HUES6 (cell line): ENCODE results near the gene SULT2B1.
"Not testable (repeated sequence)": the region's sequence is repeated elsewhere in the genome, so short reads cannot be mapped to it uniquely, and the experiment has no call there.

Experiments
- H3K27ac ChIP-seq: 2 replicates; pipeline ENCODE4 v1.7.0; 2013; ENCODE audit warnings: low read depth, mild to moderate bottlenecking, low read length, inconsistent platforms
- H3K27me3 ChIP-seq: 2 replicates; pipeline ENCODE4 v1.6.1; 2013; ENCODE audit warnings: low read length; ENCODE audit not compliant: control insufficient read depth, insufficient read depth
- H3K36me3 ChIP-seq: 2 replicates; pipeline ENCODE4 v1.6.1; 2013; ENCODE audit warnings: low read length; ENCODE audit not compliant: control insufficient read depth, insufficient read depth
- H3K4me1 ChIP-seq: 2 replicates; pipeline ENCODE4 v1.6.1; 2013; ENCODE audit warnings: low read length; ENCODE audit not compliant: control insufficient read depth, insufficient read depth
- H3K4me3 ChIP-seq: 2 replicates; pipeline ENCODE4 v1.5.1; 2013; ENCODE audit warnings: low read depth, low read length
- H3K9ac ChIP-seq: one replicate; pipeline ENCODE4 v1.6.1; 2013; ENCODE audit warnings: mild to moderate bottlenecking, low read length
- H3K9me3 ChIP-seq: 2 replicates; pipeline ENCODE4 v1.6.1; 2013; ENCODE audit warnings: low read depth, low read length; ENCODE audit not compliant: control insufficient read depth, insufficient read depth

Gene SULT2B1

GRCh38 chr19:48625891-48626327 is 73.9 kb downstream of the SULT2B1 start:
- Histone ChIP-seq H3K36me3 (no peaks in the 10 kb centered on the region), H3K4me1 (peaks cover 18% of the 10 kb centered on the region), H3K4me3 (no peak overlapping the region)

GRCh38 chr19:48627201-48627864 is 75.4 kb downstream of the SULT2B1 start:
- Histone ChIP-seq H3K36me3 (no peaks in the 10 kb centered on the region), H3K4me3 (no peak overlapping the region), H3K9ac (no peak overlapping the region), H3K9me3 (no peaks in the 10 kb centered on the region), H3K27me3 (no peaks in the 10 kb centered on the region), H3K4me1 (peaks cover 23% of the 10 kb centered on the region), H3K27ac (no peak overlapping the region)

More at GRCh38 chr19:48625891-48626327, 73.9 kb downstream of the SULT2B1 start:
- H3K27me3 ChIP-seq: no peaks in the 10 kb centered on the region
- no peak overlapping the region for H3K27ac ChIP-seq
- no peak overlapping the region for H3K9ac ChIP-seq
- no peaks in the 10 kb centered on the region for H3K9me3 ChIP-seq

- H3K9me3 ChIP-seq: no peaks in the 10 kb centered on the region
- no peaks in the 10 kb centered on the region for H3K27me3 ChIP-seq
- no peak overlapping the region for H3K4me3 ChIP-seq
- H3K36me3 ChIP-seq: no peaks in the 10 kb centered on the region
- H3K4me1 ChIP-seq: peaks cover 28% of the 10 kb centered on the region
- H3K27ac ChIP-seq: no peak overlapping the region
- H3K9ac ChIP-seq: no peak overlapping the region
These were observed 75.9 kb downstream of the SULT2B1 start for GRCh38 chr19:48627865-48628314.

GRCh38 chr19:48628486-48629296 is 76.7 kb downstream of the SULT2B1 start:
- Histone ChIP-seq H3K4me3 (no peak overlapping the region), H3K27me3 (no peaks in the 10 kb centered on the region), H3K9ac (no peak overlapping the region), H3K36me3 (no peaks in the 10 kb centered on the region), H3K9me3 (no peaks in the 10 kb centered on the region), H3K4me1 (peaks cover 30% of the 10 kb centered on the region), H3K27ac (no peak overlapping the region)

GRCh38 chr19:48629297-48629598 is 77.3 kb downstream of the SULT2B1 start:
- Histone ChIP-seq H3K9me3 (no peaks in the 10 kb centered on the region), H3K4me3 (peak overlapping the region; percentile 62), H3K27me3 (no peaks in the 10 kb centered on the region), H3K36me3 (no peaks in the 10 kb centered on the region), H3K4me1 (peaks cover 34% of the 10 kb centered on the region), H3K9ac (no peak overlapping the region), H3K27ac (no peak overlapping the region)

- H3K4me3 ChIP-seq: peak overlapping the region; percentile 62
- peak overlapping the region; percentile 49; the same call in 1 of the 2 replicates for H3K27ac ChIP-seq
- peaks cover 37% of the 10 kb centered on the region for H3K4me1 ChIP-seq
- no peaks in the 10 kb centered on the region for H3K36me3 ChIP-seq
- H3K9me3 ChIP-seq: no peaks in the 10 kb centered on the region
- H3K9ac ChIP-seq: peak overlapping the region; percentile 54
- H3K27me3 ChIP-seq: no peaks in the 10 kb centered on the region
These were observed 77.8 kb downstream of the SULT2B1 start for GRCh38 chr19:48629599-48630295.

GRCh38 chr19:48630296-48631063 is 78.5 kb downstream of the SULT2B1 start:
- H3K27me3 ChIP-seq: peaks cover under 1% of the 10 kb centered on the region; the same call in 1 of the 2 replicates
- H3K4me1 ChIP-seq: peaks cover 36% of the 10 kb centered on the region
- H3K9me3 ChIP-seq: no peaks in the 10 kb centered on the region
- H3K9ac ChIP-seq: peak overlapping the region; percentile 54
- peak overlapping the region; percentile 62 for H3K4me3 ChIP-seq
- H3K27ac ChIP-seq: peak overlapping the region; percentile 49
- H3K36me3 ChIP-seq: no peaks in the 10 kb centered on the region

GRCh38 chr19:48631225-48631624 is 79.3 kb downstream of the SULT2B1 start:
- Histone ChIP-seq H3K27ac (peak overlapping the region; percentile 49), H3K9ac (peak overlapping the region; percentile 54), H3K36me3 (no peaks in the 10 kb centered on the region), H3K27me3 (peaks cover 8% of the 10 kb centered on the region), H3K4me3 (peak overlapping the region; percentile 62), H3K9me3 (no peaks in the 10 kb centered on the region), H3K4me1 (peaks cover 39% of the 10 kb centered on the region)

- not testable (repeated sequence) for H3K9me3 ChIP-seq, H3K9ac ChIP-seq, H3K36me3 ChIP-seq, H3K4me3 ChIP-seq, H3K27ac ChIP-seq
- Histone ChIP-seq H3K27me3 (peaks cover 17% of the 10 kb centered on the region), H3K4me1 (peaks cover 43% of the 10 kb centered on the region)
These were observed 80.3 kb downstream of the SULT2B1 start for GRCh38 chr19:48632286-48632685.

GRCh38 chr19:48632692-48633147 is 80.7 kb downstream of the SULT2B1 start:
- Histone ChIP-seq H3K9ac (no peak overlapping the region), H3K27me3 (peaks cover 17% of the 10 kb centered on the region), H3K27ac (no peak overlapping the region), H3K9me3 (no peaks in the 10 kb centered on the region), H3K4me1 (peaks cover 44% of the 10 kb centered on the region), H3K4me3 (no peak overlapping the region), H3K36me3 (no peaks in the 10 kb centered on the region)
